Activated CD4-positive, alpha-beta T cell treated with anti-CD3 and anti-CD28 coated beads for 36 hours (primary cell): ENCODE data around the gene MCC. TPM values are rescaled to one million over a fixed set of nuclear protein-coding genes. Genes with fewer than 3 reads are reported as not detected.

Source experiments
- ATAC-seq: fragments of 200-7000 bp; cut with Tn5 transposase; one replicate; pipeline ENCODE4 v1.10.0; 2021; ENCODE audit warnings: mild to moderate bottlenecking, moderate library complexity
- CTCF ChIA-PET: fragments of 350-600 bp; sonication (Branson Sonifier 250); formaldehyde crosslinking; loops from one replicate; lab custom pipeline; 2021; ENCODE audit warnings: antibody characterized with exemption; lab: Charles Lee
- POLR2A ChIA-PET: fragments of 350-600 bp; sonication (Branson Sonifier 250); formaldehyde crosslinking; loops from one replicate; lab custom pipeline; 2021; ENCODE audit warnings: antibody characterized with exemption, inconsistent platforms; lab: Charles Lee
- DNase-seq: peaks from one replicate; pipeline ENCODE4 v3.0.0-alpha.2; 2020
- H3K27ac Mint-ChIP-seq: one replicate; pipeline ENCODE4 v1.8.0; 2021; ENCODE audit warnings: mixed read lengths
- H3K27me3 Mint-ChIP-seq: one replicate; pipeline ENCODE4 v1.8.0; 2021; ENCODE audit warnings: mixed read lengths
- H3K36me3 Mint-ChIP-seq: one replicate; pipeline ENCODE4 v1.8.0; 2021; ENCODE audit warnings: low read depth, mixed read lengths
- H3K4me1 Mint-ChIP-seq: one replicate; pipeline ENCODE4 v1.8.0; 2021; ENCODE audit warnings: mixed read lengths
- H3K4me3 Mint-ChIP-seq: one replicate; pipeline ENCODE4 v1.8.0; 2021; ENCODE audit warnings: mild to moderate bottlenecking, moderate library complexity, mixed read lengths
- H3K9me3 Mint-ChIP-seq: one replicate; pipeline ENCODE4 v1.8.0; 2021; ENCODE audit warnings: low read depth, mixed read lengths
- intact Hi-C, 2 experiments: fragments of 100-400 bp; cut with DNase I in 1 of 2; cut with micrococcal nuclease in 1 of 2; formaldehyde crosslinking; loops; one replicate each; pipeline versions ENCODE4 v1.14.2 to v1.15.1; 2022 to 2024; cut with DNase I, micrococcal nuclease
- total RNA-seq, 2 experiments: library from RNA; stranded (reverse); gene quantifications; one replicate each; pipeline ENCODE4 v1.2.3, GENCODE V29; 2021

MCC gene
- 1 to 10 TPM; 1.9 to 2.4 TPM for total RNA-seq

DNA sequence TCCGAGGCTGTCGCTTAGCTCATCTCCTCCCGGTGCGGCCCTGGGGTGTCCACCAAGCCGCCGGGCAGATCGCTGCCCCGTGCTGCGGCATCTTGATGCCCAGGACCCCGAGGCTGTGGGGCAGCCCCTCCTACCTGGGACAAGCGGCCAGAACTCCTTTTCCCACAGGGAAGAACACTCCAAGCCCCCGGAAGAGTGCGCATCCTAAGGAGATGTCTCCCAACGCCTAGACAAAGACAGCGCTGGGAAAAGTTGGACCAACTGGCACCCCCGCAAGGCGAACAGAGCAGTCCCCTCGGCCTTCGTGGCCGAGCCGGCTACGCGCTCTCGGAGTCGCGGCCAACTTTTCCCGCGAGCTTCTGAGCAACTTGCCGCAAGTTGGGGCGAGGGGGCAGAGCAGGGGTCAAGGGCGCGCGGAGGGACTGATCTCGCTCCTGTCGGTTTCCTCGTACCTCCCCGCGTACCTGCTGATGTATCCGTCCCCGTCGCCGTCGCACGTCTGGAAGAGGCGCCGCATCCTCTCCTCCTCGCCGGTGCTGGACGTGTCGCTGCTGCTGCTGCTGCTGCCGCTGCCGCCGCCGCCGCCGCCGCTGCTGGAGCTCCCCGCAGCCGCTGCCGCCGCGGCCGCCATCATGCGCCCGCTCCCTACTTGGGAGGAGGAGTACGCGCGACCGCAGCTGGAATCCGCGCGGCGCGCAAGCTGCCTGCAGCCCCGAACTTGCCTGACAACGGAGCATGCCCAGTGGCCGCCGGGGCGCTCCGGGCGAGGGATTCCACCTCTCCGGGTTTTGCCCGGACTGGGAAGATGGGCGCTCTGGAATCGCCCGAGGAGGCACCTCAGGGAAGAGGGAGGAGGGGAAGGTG is at the start of gene MCC:
Gene MCC, minus strand, starts transcription at position 673 of the 864 bp plus-strand sequence.
- H3K36me3 Mint-ChIP-seq, result peaks cover 5% of the 10 kb centered on the region
- peak within 1 kb of the TSS; percentile 69 for H3K4me3 Mint-ChIP-seq
- peak within 1 kb of the TSS; percentile 4 for H3K27ac Mint-ChIP-seq
- intact Hi-C loops, result loop anchor here (2.0 to 10.0 kb wide), 2 partner anchors 25 to 113 kb away; partner anchors contain the start of gene YTHDC2 (in 1 of the 2)
- peak; percentile 60 for DNase-seq
- peaks cover 16% of the 10 kb centered on the region for H3K9me3 Mint-ChIP-seq
- peaks cover 20% of the 10 kb centered on the region for H3K4me1 Mint-ChIP-seq
- CTCF ChIA-PET, result interaction anchor here (0.8 to 2.0 kb wide), 3 partner anchors 10 to 25 kb away, joined by 3 to 6 read pairs (median 6); partner anchors contain the start of gene YTHDC2
- H3K27me3 Mint-ChIP-seq, result peaks cover 68% of the 10 kb centered on the region
- POLR2A ChIA-PET, result interaction anchor here (1.0 kb wide), 1 partner anchor 26 kb away, joined by 5 read pairs; the partner anchor contains the start of gene YTHDC2
- ATAC-seq, result peak; percentile 68

GRCh38 chr5:113531481-113532159 is 43.4 kb upstream of the MCC start:
- DNase-seq, result no peak
- POLR2A ChIA-PET, result no interaction called here
- Mint-ChIP-seq H3K4me3 (no peak overlapping the region), H3K27ac (no peak overlapping the region), H3K9me3 (peaks cover 9% of the 10 kb centered on the region), H3K36me3 (peaks cover 52% of the 10 kb centered on the region), H3K4me1 (peaks cover 1% of the 10 kb centered on the region), H3K27me3 (no peaks in the 10 kb centered on the region)
- intact Hi-C loops, result no loop called here
- ATAC-seq, result no peak
- CTCF ChIA-PET, result no interaction called here

DNA sequence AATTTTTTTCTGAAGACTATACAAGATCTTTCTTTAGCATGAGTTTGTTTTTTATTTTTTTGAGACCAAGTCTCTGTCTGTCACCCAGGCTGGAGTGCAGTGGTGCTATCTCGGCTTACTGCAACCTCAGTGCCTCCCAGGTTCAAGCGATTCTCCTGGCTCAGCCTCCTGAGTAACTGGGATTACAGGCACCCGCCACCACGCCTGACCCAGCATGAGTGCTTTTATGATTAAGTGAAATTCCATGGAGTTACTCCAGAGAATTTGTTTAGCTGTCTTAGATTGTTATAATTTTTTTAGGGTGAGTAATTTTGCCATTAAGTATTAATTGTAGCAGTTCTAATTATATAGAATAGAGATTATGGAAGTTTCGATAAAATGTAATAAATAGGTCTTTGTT is 39.5 kb upstream of the MCC start:
- Mint-ChIP-seq H3K4me3 (no peak overlapping the region), H3K9me3 (peaks cover 9% of the 10 kb centered on the region), H3K27me3 (no peaks in the 10 kb centered on the region), H3K4me1 (peaks cover 21% of the 10 kb centered on the region), H3K27ac (no peak overlapping the region), H3K36me3 (peaks cover 41% of the 10 kb centered on the region)
- intact Hi-C loops, result no loop called here
- ATAC-seq, result no peak
- ChIA-PET POLR2A (no interaction called here), CTCF (no interaction called here)
- no peak for DNase-seq

GRCh38 chr5:113526421-113526820 is 38.2 kb upstream of the MCC start:
- intact Hi-C loops, result no loop called here
- Mint-ChIP-seq H3K27me3 (no peaks in the 10 kb centered on the region), H3K27ac (no peak overlapping the region), H3K9me3 (peaks cover 9% of the 10 kb centered on the region), H3K4me3 (no peak overlapping the region), H3K4me1 (peaks cover 27% of the 10 kb centered on the region), H3K36me3 (peaks cover 34% of the 10 kb centered on the region)
- ChIA-PET POLR2A (no interaction called here), CTCF (no interaction called here)
- ATAC-seq (no peak), DNase-seq (no peak)

DNA sequence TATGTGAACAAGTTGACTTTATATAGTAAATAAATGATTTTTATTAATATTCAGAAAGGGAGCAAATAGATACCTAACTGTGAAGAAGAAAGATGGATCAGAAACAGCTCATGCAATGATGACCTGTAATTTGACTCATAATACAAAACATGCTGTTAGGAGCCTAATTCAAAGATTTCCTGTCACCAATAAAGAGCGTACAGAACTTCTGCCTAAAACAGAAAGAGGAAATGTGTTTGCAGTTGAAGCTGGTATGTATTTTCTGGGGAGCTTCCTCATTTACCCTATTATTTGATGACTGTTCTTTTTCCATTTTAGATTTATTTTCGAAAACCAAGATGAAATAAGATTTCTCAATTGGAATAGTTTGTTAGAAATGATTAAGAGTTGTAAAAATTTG is 36.7 kb upstream of the MCC start:
- peaks cover 40% of the 10 kb centered on the region for H3K4me1 Mint-ChIP-seq
- no peaks in the 10 kb centered on the region for H3K27me3 Mint-ChIP-seq
- no peak overlapping the region for H3K27ac Mint-ChIP-seq
- ChIA-PET CTCF (interaction anchor here (0.6 to 0.8 kb wide), 3 partner anchors 9 to 519 kb away, joined by 3 to 5 read pairs (median 3); no protein-coding TSS in a partner anchor), POLR2A (no interaction called here)
- ATAC-seq, result peak; percentile 72
- no peak overlapping the region for H3K4me3 Mint-ChIP-seq
- H3K36me3 Mint-ChIP-seq, result peaks cover 29% of the 10 kb centered on the region
- peaks cover 3% of the 10 kb centered on the region for H3K9me3 Mint-ChIP-seq
- DNase-seq, result no peak
- intact Hi-C loops, result loop anchor here in 1 of 2 experiments (5.0 kb wide), 1 partner anchor 603 kb away; the partner anchor contains the start of gene REEP5

- H3K4me1 Mint-ChIP-seq, result peaks cover 48% of the 10 kb centered on the region
- ATAC-seq (no peak), DNase-seq (no peak)
- no peak overlapping the region for H3K4me3 Mint-ChIP-seq
- peaks cover 25% of the 10 kb centered on the region for H3K36me3 Mint-ChIP-seq
- no peaks in the 10 kb centered on the region for H3K27me3 Mint-ChIP-seq
- ChIA-PET CTCF (interaction anchor here (1.1 to 1.7 kb wide), 3 partner anchors 10 to 675 kb away, joined by 3 to 4 read pairs (median 3); partner anchors contain the start of gene YTHDC2), POLR2A (no interaction called here)
- intact Hi-C loops, result loop anchor here in 1 of 2 experiments (5.0 kb wide), 1 partner anchor 601 kb away; the partner anchor contains the start of gene REEP5
- no peak overlapping the region for H3K27ac Mint-ChIP-seq
- peaks cover 3% of the 10 kb centered on the region for H3K9me3 Mint-ChIP-seq
Measured at GRCh38 chr5:113523168-113523567, 34.9 kb upstream of the MCC start.

DNA sequence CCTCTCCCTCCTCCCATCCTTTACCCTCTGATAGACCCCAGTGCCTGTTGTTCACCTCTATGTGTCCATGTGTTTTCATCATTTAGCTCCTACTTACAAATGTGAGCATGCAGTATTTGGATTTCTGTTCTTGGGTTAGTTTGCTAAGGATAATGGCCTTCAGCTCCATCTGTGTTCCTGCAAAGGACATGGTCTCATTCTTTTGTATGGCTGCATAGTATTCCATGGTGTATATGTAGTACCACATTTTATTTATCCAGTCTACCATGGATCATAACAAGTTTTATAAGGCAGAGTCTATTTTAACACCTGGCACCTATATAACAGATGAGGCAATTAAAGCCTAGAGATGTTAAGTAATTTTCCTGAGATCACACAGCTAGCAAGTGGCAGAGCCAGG is 32.6 kb upstream of the MCC start:
- POLR2A ChIA-PET, result no interaction called here
- Mint-ChIP-seq H3K9me3 (peaks cover 3% of the 10 kb centered on the region), H3K36me3 (peaks cover 27% of the 10 kb centered on the region), H3K27ac (peak overlapping the region; percentile 26), H3K27me3 (no peaks in the 10 kb centered on the region), H3K4me3 (no peak overlapping the region), H3K4me1 (peaks cover 59% of the 10 kb centered on the region)
- ATAC-seq (no peak), DNase-seq (no peak)
- intact Hi-C loops, result loop anchor here in 1 of 2 experiments (5.0 kb wide), 1 partner anchor 599 kb away; the partner anchor contains the start of gene REEP5
- CTCF ChIA-PET, result interaction anchor here (0.6 to 0.9 kb wide), 2 partner anchors 10 to 32 kb away, joined by 3 read pairs; no protein-coding TSS in a partner anchor

- ChIA-PET POLR2A (no interaction called here), CTCF (no interaction called here)
- Mint-ChIP-seq H3K4me1 (peaks cover 62% of the 10 kb centered on the region), H3K4me3 (no peak overlapping the region), H3K27ac (no peak overlapping the region), H3K27me3 (no peaks in the 10 kb centered on the region), H3K36me3 (peaks cover 29% of the 10 kb centered on the region), H3K9me3 (peaks cover 3% of the 10 kb centered on the region)
- intact Hi-C loops, result loop anchor here in 1 of 2 experiments (5.0 kb wide), 1 partner anchor 598 kb away; the partner anchor contains the start of gene REEP5
- peak; percentile 88 for ATAC-seq
- peak; percentile 52 for DNase-seq
Measured at GRCh38 chr5:113520429-113520828, 32.2 kb upstream of the MCC start.

DNA sequence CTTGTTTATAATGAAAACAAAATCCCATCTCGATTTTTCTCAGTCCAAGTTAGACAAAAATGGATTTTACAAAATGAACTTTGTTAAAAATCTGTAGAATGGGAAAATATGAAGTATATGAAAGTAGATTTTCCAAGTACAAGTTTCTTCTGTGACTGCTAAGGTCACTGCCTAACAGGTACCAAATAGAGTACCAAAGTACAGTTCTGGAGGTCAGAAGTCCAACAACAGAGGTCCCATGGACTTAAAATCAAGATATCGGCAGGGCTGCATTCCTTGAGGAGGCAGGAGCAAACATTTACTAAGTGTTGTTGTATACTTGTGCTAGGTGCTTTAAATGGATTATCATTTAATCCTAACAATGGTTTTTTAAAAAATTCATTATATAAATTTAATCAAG is 31.2 kb upstream of the MCC start:
- DNase-seq (no peak), ATAC-seq (no peak)
- CTCF ChIA-PET, result no interaction called here
- peaks cover 29% of the 10 kb centered on the region for H3K36me3 Mint-ChIP-seq
- no peak overlapping the region for H3K27ac Mint-ChIP-seq
- intact Hi-C loops, result loop anchor here in 1 of 2 experiments (10.0 kb wide), 1 partner anchor 1355 kb away; no protein-coding TSS in a partner anchor
- H3K4me1 Mint-ChIP-seq, result peaks cover 62% of the 10 kb centered on the region
- POLR2A ChIA-PET, result no interaction called here
- no peak overlapping the region for H3K4me3 Mint-ChIP-seq
- peaks cover 3% of the 10 kb centered on the region for H3K9me3 Mint-ChIP-seq
- H3K27me3 Mint-ChIP-seq, result no peaks in the 10 kb centered on the region

DNA sequence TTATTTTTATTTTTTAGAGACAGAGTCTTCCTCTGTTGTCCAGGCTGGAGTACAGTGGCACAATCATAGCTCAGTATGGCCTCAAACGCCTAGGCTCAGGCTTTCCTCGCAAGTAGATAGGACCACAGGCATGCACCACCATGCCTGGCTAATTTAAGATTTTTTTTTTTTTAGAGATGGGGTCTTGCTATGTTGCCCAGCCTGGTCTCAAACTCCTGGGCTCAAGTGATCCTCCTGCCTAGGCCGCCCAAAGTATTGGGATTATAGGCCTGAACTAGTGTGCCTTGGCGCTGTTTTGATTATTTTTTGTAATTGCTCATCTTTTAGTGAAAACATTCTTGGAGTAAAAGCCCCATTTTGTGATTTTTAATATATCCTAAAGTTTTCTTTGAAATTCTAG is 30.6 kb upstream of the MCC start:
- ATAC-seq (no peak), DNase-seq (no peak)
- Mint-ChIP-seq H3K4me1 (peaks cover 62% of the 10 kb centered on the region), H3K4me3 (no peak overlapping the region), H3K27ac (no peak overlapping the region), H3K36me3 (peaks cover 29% of the 10 kb centered on the region), H3K27me3 (no peaks in the 10 kb centered on the region), H3K9me3 (peaks cover 3% of the 10 kb centered on the region)
- ChIA-PET POLR2A (no interaction called here), CTCF (no interaction called here)
- intact Hi-C loops, result loop anchor here in 1 of 2 experiments (10.0 kb wide), 1 partner anchor 1354 kb away; no protein-coding TSS in a partner anchor

DNA sequence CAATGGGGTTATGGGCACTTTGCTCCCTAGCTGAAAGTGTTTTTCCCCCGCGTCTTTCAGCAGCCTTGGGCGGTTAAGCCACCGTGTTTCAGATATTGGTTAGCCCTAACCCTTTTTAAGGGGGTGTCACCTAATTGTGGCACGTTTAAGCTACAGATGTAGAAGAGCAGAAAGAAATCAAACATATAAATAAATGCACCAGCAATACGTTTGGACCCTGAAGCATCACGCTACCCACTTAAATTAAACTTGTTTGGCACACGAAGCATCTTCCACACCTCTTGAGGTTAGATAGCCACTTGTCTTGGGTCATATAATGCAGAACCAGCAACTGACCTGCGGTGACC is 26.0 kb upstream of the MCC start:
- peaks cover 17% of the 10 kb centered on the region for H3K36me3 Mint-ChIP-seq
- H3K27me3 Mint-ChIP-seq, result peaks cover 6% of the 10 kb centered on the region
- POLR2A ChIA-PET, result interaction anchor here (1.2 kb wide), 2 partner anchors 26 to 538 kb away, joined by 5 read pairs; partner anchors contain the start of genes DCP2 and MCC
- no peak for DNase-seq
- no peak for ATAC-seq
- H3K4me1 Mint-ChIP-seq, result peaks cover 37% of the 10 kb centered on the region
- intact Hi-C loops, result loop anchor here in 1 of 2 experiments (2.0 to 10.0 kb wide), 4 partner anchors 492 to 1349 kb away; partner anchors contain the start of gene SRP19
- no peaks in the 10 kb centered on the region for H3K9me3 Mint-ChIP-seq
- H3K27ac Mint-ChIP-seq, result peak overlapping the region; percentile 82
- peak overlapping the region; percentile 86 for H3K4me3 Mint-ChIP-seq
- CTCF ChIA-PET, result interaction anchor here (0.8 to 1.6 kb wide), 5 partner anchors 9 to 541 kb away, joined by 3 to 6 read pairs (median 3); partner anchors contain the start of gene MCC
